PC-9 (cell line): ENCODE data around the gene KLHL41.

Experiments used
- CTCF ChIP-seq: fragments of 200-600 bp; sonication (generic); conservative IDR thresholded peaks from 2 replicates; pipeline ENCODE4 v1.6.1; 2017; ENCODE audit warnings: mixed run types, antibody characterized with exemption, mild to moderate bottlenecking, moderate library complexity
- EZH2 ChIP-seq: fragments of 200-600 bp; sonication (generic); IDR thresholded peaks from 2 replicates; pipeline ENCODE4 v1.8.0; 2017; ENCODE audit warnings: antibody characterized with exemption, low read depth

GRCh38 chr2:169572189-169572588 lies 62.7 kb downstream of the KLHL41 start:
- no peak for TF ChIP-seq CTCF
- no peak for TF ChIP-seq EZH2
